A673 (cell line): Measurements from ENCODE around the gene OLIG1. TPM values are rescaled to one million over a fixed set of nuclear protein-coding genes. Genes with fewer than 3 reads are reported as not detected.

Experiments
- BruUV-seq: library from RNA; stranded (reverse); fragments of 400-500 nt; replicated peaks from 2 replicates; lab custom pipeline; 2021; lab: Mats Ljungman, UMichigan
- CTCF ChIA-PET: fragments of 300-600 bp; sonication (Branson Sonifier 250); formaldehyde crosslinking; loops from one replicate; lab custom pipeline; 2022; ENCODE audit warnings: antibody characterized with exemption; lab: Charles Lee
- POLR2A ChIA-PET: fragments of 300-600 bp; sonication (Branson Sonifier 250); formaldehyde crosslinking; loops from one replicate; lab custom pipeline; 2022; ENCODE audit warnings: antibody characterized with exemption; ENCODE audit not compliant: low non-redundant PET; lab: Charles Lee
- DNase-seq: peaks from one replicate; pipeline ENCODE4 v3.0.0-alpha.2; 2015; ENCODE audit warnings: low spot score
- H3K27ac ChIP-seq: fragments of 200-600 bp; sonication (generic); 2 replicates; pipeline ENCODE4 v1.5.1; 2016; ENCODE audit warnings: mixed run types, low read depth, mild to moderate bottlenecking, mixed read lengths, antibody characterized with exemption, low read length; ENCODE audit not compliant: poor library complexity, severe bottlenecking
- H3K27me3 ChIP-seq: fragments of 200-600 bp; sonication (generic); replicated peaks from 2 replicates; pipeline ENCODE4 v1.6.1; 2017; ENCODE audit warnings: mixed run types, low read depth, mild to moderate bottlenecking, mixed read lengths, antibody characterized with exemption, low read length; ENCODE audit not compliant: insufficient read depth, poor library complexity
- H3K36me3 ChIP-seq: fragments of 200-600 bp; sonication (generic); 2 replicates; pipeline ENCODE4 v1.6.1; 2016; ENCODE audit warnings: mixed run types, mild to moderate bottlenecking, mixed read lengths, antibody characterized with exemption, low read length; ENCODE audit not compliant: insufficient read depth, poor library complexity, severe bottlenecking
- H3K4me1 ChIP-seq: fragments of 200-600 bp; sonication (generic); 2 replicates; pipeline ENCODE4 v1.6.1; 2017; ENCODE audit warnings: mixed run types, mild to moderate bottlenecking, mixed read lengths, antibody characterized with exemption, low read length; ENCODE audit not compliant: insufficient read depth, poor library complexity, severe bottlenecking
- H3K4me3 ChIP-seq: fragments of 200-600 bp; sonication (generic); 2 replicates; pipeline ENCODE4 v1.5.1; 2016; ENCODE audit warnings: low read depth, mixed run types, mild to moderate bottlenecking, mixed read lengths, low read length; ENCODE audit not compliant: poor library complexity, severe bottlenecking
- H3K9me3 ChIP-seq: fragments of 200-600 bp; sonication (generic); 2 replicates; pipeline ENCODE4 v1.6.1; 2016; ENCODE audit warnings: mixed run types, low read depth, mild to moderate bottlenecking, mixed read lengths, antibody characterized with exemption, low read length; ENCODE audit not compliant: poor library complexity, severe bottlenecking
- CTCF ChIP-seq: fragments of 300-800, 200-600 bp; sonication (generic); conservative IDR thresholded peaks from 2 replicates; pipeline ENCODE4 v1.5.1; 2017; ENCODE audit warnings: low read depth, mild to moderate bottlenecking, antibody characterized with exemption, low read length, moderate library complexity, mixed read lengths
- EZH2 ChIP-seq: fragments of 200-600 bp; sonication (generic); IDR thresholded peaks from 2 replicates; pipeline ENCODE4 v1.6.1; 2017; ENCODE audit warnings: borderline replicate concordance, low read depth, mild to moderate bottlenecking, mixed read lengths, antibody characterized with exemption, low read length; ENCODE audit not compliant: poor library complexity, severe bottlenecking
- intact Hi-C: fragments of 100-400 bp; cut with micrococcal nuclease; formaldehyde crosslinking; loops from one replicate; pipeline ENCODE4 v1.10.0; 2022; ENCODE audit not compliant: unreplicated experiment
- total RNA-seq: library from RNA; stranded (reverse); gene quantifications from 2 replicates; pipeline ENCODE4 v1.2.3, GENCODE V29; 2021

OLIG1 gene
- total RNA-seq, 1 experiment from 2014 or later, result not detected

GRCh38 chr21:33023574-33024200, 46.3 kb upstream of the OLIG1 start:
- peaks cover 99% of the 10 kb centered on the region for H3K27me3 ChIP-seq
- no peaks in the 10 kb centered on the region for H3K36me3 ChIP-seq
- H3K4me3 ChIP-seq, result no peak overlapping the region
- TF ChIP-seq EZH2 (peak; percentile 10), CTCF (no peak)
- H3K27ac ChIP-seq, result no peak overlapping the region
- intact Hi-C loops, result no loop called here
- DNase-seq, result no peak
- H3K4me1 ChIP-seq, result no peaks in the 10 kb centered on the region
- CTCF ChIA-PET, result no interaction called here
- BruUV-seq, result no TSS peak
- POLR2A ChIA-PET, result no interaction called here
- no peaks in the 10 kb centered on the region for H3K9me3 ChIP-seq

GRCh38 chr21:33024201-33025103, 45.5 kb upstream of the OLIG1 start:
- Histone ChIP-seq H3K27me3 (peaks cover 99% of the 10 kb centered on the region), H3K9me3 (no peaks in the 10 kb centered on the region), H3K4me3 (no peak overlapping the region), H3K27ac (no peak overlapping the region), H3K4me1 (no peaks in the 10 kb centered on the region), H3K36me3 (no peaks in the 10 kb centered on the region)
- ChIA-PET CTCF (no interaction called here), POLR2A (no interaction called here)
- intact Hi-C loops, result no loop called here
- TF ChIP-seq CTCF (no peak), EZH2 (peak; percentile 75)
- no TSS peak for BruUV-seq
- DNase-seq, result no peak

GRCh38 chr21:33025106-33025488, 44.8 kb upstream of the OLIG1 start:
- intact Hi-C loops, result no loop called here
- ChIA-PET POLR2A (no interaction called here), CTCF (interaction anchor here (0.6 kb wide), 1 partner anchor 948 kb away, joined by 3 read pairs; no protein-coding TSS in a partner anchor)
- DNase-seq, result no peak
- Histone ChIP-seq H3K4me1 (no peaks in the 10 kb centered on the region), H3K27me3 (peaks cover 99% of the 10 kb centered on the region), H3K36me3 (no peaks in the 10 kb centered on the region), H3K4me3 (no peak overlapping the region), H3K27ac (no peak overlapping the region), H3K9me3 (no peaks in the 10 kb centered on the region)
- peak; percentile 19; the same call in 1 of the 2 replicates for TF ChIP-seq CTCF
- TF ChIP-seq EZH2, result no peak
- BruUV-seq, result no TSS peak
